ENCODE results near the gene EPHB1.

EPHB1 gene

GRCh38 chr3:135055449-135055848 lies 260.4 kb downstream of the EPHB1 start:
- Histone ChIP-seq H2AFZ (ENCODE audit: low read depth, low read length) (no peak overlapping the region), H2AK5ac (ENCODE audit: low read length, severe bottlenecking) (no peak overlapping the region), H3K4me3 (ENCODE audit: insufficient read depth in 1 of 2, low read depth in 1 of 2, low read length in 2 of 2) (no peak overlapping the region), H3K9ac (ENCODE audit: low read length) (no peak overlapping the region), H4K91ac (ENCODE audit: low read length) (no peak overlapping the region), H3K9me3 (ENCODE audit: control insufficient read depth, low read length) (no peaks in the 10 kb centered on the region), H3K4ac (ENCODE audit: low read depth in 1 of 2, low read length in 2 of 2) (no peak overlapping the region), H2BK5ac (ENCODE audit: low read depth, low read length, poor library complexity, severe bottlenecking) (no peak overlapping the region), H3K23ac (ENCODE audit: low read length in 2 of 2) (no peak overlapping the region), H3K18ac (ENCODE audit: low read depth in 1 of 2, low read length in 2 of 2) (no peak overlapping the region), H3K14ac (ENCODE audit: low read length in 2 of 2) (no peak overlapping the region), H3K79me1 (replicated peaks; ENCODE audit: low read length, poor library complexity, severe bottlenecking) (no peaks in the 10 kb centered on the region), H3K36me3 (ENCODE audit: control insufficient read depth in 1 of 2, insufficient read depth in 2 of 2, low read depth in 1 of 2, low read length in 2 of 2) (no peaks in the 10 kb centered on the region), H2BK12ac (ENCODE audit: low read length in 2 of 2) (no peak overlapping the region), H4K8ac (ENCODE audit: low read length) (no peak overlapping the region), H3K4me2 (ENCODE audit: low read length, poor library complexity, severe bottlenecking) (no peak overlapping the region), H3K4me1 (ENCODE audit: control insufficient read depth, insufficient read depth, low read depth, low read length) (no peaks in the 10 kb centered on the region), H2BK120ac (ENCODE audit: low read depth, low read length) (no peak overlapping the region), H3K27me3 (ENCODE audit: control insufficient read depth in 1 of 2, insufficient read depth in 1 of 2, low read length in 2 of 2) (no peaks in the 10 kb centered on the region), H3K27ac (ENCODE audit: low read length, poor library complexity, severe bottlenecking) (no peak overlapping the region), H2BK15ac (ENCODE audit: low read depth, poor library complexity, severe bottlenecking) (no peak overlapping the region)
- no peak for DNase-seq
- WGBS: 77% methylated on average over 5 of the region's 5 CpGs

DNA sequence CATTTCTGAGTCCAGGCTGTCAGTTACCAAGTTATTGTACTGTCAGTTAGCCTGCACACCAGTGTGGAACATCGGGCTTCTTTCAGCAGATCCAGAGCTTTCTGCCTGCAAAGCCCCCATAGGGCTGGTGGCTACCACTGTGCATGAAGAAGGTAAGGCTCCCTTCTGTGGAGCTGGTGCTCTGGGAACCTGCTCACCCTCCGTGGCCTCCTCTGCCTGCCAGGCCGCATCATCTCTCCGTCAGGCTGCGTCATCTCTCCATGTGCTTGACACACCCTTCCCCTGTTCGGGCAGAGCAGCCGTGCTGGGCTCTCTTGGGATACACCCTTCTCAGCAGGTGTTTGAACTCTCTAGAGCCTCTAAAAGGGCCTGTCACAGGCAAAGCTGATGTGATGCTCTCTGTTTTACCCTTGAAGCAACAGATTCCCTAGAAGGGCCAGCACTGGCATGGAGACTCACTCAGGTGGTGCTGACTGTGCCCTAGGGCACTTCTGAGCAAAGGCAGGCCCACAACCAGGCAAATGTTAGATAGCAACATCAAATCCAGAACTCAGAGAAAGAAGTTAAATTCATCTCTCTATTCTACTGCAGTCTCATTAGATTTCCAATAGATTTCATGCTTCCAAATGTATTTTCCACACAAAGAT lies 261.1 kb downstream of the EPHB1 start:
- Histone ChIP-seq H3K23ac (ENCODE audit: low read length in 2 of 2) (no peak overlapping the region), H3K18ac (ENCODE audit: low read depth in 1 of 2, low read length in 2 of 2) (no peak overlapping the region), H3K79me1 (replicated peaks; ENCODE audit: low read length, poor library complexity, severe bottlenecking) (no peaks in the 10 kb centered on the region), H3K27me3 (ENCODE audit: control insufficient read depth in 1 of 2, insufficient read depth in 1 of 2, low read length in 2 of 2) (no peaks in the 10 kb centered on the region), H2BK120ac (ENCODE audit: low read depth, low read length) (no peak overlapping the region), H3K4me3 (ENCODE audit: insufficient read depth in 1 of 2, low read depth in 1 of 2, low read length in 2 of 2) (no peak overlapping the region), H3K36me3 (ENCODE audit: control insufficient read depth in 1 of 2, insufficient read depth in 2 of 2, low read depth in 1 of 2, low read length in 2 of 2) (no peaks in the 10 kb centered on the region), H4K8ac (ENCODE audit: low read length) (no peak overlapping the region), H3K4me1 (ENCODE audit: control insufficient read depth, insufficient read depth, low read depth, low read length) (no peaks in the 10 kb centered on the region), H3K4me2 (ENCODE audit: low read length, poor library complexity, severe bottlenecking) (no peak overlapping the region), H3K9ac (ENCODE audit: low read length) (no peak overlapping the region), H3K4ac (ENCODE audit: low read depth in 1 of 2, low read length in 2 of 2) (no peak overlapping the region), H2BK15ac (ENCODE audit: low read depth, poor library complexity, severe bottlenecking) (no peak overlapping the region), H2AK5ac (ENCODE audit: low read length, severe bottlenecking) (no peak overlapping the region), H2BK5ac (ENCODE audit: low read depth, low read length, poor library complexity, severe bottlenecking) (no peak overlapping the region), H3K14ac (ENCODE audit: low read length in 2 of 2) (no peak overlapping the region), H4K91ac (ENCODE audit: low read length) (no peak overlapping the region), H2BK12ac (ENCODE audit: low read length in 2 of 2) (no peak overlapping the region), H3K9me3 (ENCODE audit: control insufficient read depth, low read length) (no peaks in the 10 kb centered on the region), H3K27ac (ENCODE audit: low read length, poor library complexity, severe bottlenecking) (no peak overlapping the region), H2AFZ (ENCODE audit: low read depth, low read length) (no peak overlapping the region)
- DNase-seq: no peak
- 89% methylated on average over 7 of the region's 7 CpGs for WGBS

- Histone ChIP-seq H2AFZ (ENCODE audit: low read depth, low read length) (no peak overlapping the region), H2BK5ac (ENCODE audit: low read depth, low read length, poor library complexity, severe bottlenecking) (no peak overlapping the region), H4K91ac (ENCODE audit: low read length) (no peak overlapping the region), H2BK12ac (ENCODE audit: low read length in 2 of 2) (no peak overlapping the region), H4K8ac (ENCODE audit: low read length) (no peak overlapping the region), H3K27ac (ENCODE audit: low read length, poor library complexity, severe bottlenecking) (no peak overlapping the region), H3K23ac (ENCODE audit: low read length in 2 of 2) (no peak overlapping the region), H3K9me3 (ENCODE audit: control insufficient read depth, low read length) (no peaks in the 10 kb centered on the region), H3K79me1 (replicated peaks; ENCODE audit: low read length, poor library complexity, severe bottlenecking) (no peaks in the 10 kb centered on the region), H2AK5ac (ENCODE audit: low read length, severe bottlenecking) (no peak overlapping the region), H3K36me3 (ENCODE audit: control insufficient read depth in 1 of 2, insufficient read depth in 2 of 2, low read depth in 1 of 2, low read length in 2 of 2) (no peaks in the 10 kb centered on the region), H3K27me3 (ENCODE audit: control insufficient read depth in 1 of 2, insufficient read depth in 1 of 2, low read length in 2 of 2) (no peaks in the 10 kb centered on the region), H3K4ac (ENCODE audit: low read depth in 1 of 2, low read length in 2 of 2) (no peak overlapping the region), H3K18ac (ENCODE audit: low read depth in 1 of 2, low read length in 2 of 2) (no peak overlapping the region), H3K14ac (ENCODE audit: low read length in 2 of 2) (no peak overlapping the region), H2BK15ac (ENCODE audit: low read depth, poor library complexity, severe bottlenecking) (no peak overlapping the region), H3K4me3 (ENCODE audit: insufficient read depth in 1 of 2, low read depth in 1 of 2, low read length in 2 of 2) (no peak overlapping the region), H3K4me2 (ENCODE audit: low read length, poor library complexity, severe bottlenecking) (no peak overlapping the region), H3K9ac (ENCODE audit: low read length) (no peak overlapping the region), H3K4me1 (ENCODE audit: control insufficient read depth, insufficient read depth, low read depth, low read length) (no peaks in the 10 kb centered on the region), H2BK120ac (ENCODE audit: low read depth, low read length) (no peak overlapping the region)
- WGBS: 70% methylated on average over 5 of the region's 6 CpGs
- no peak for DNase-seq
These were observed 261.8 kb downstream of the EPHB1 start for GRCh38 chr3:135056733-135057310.

DNA sequence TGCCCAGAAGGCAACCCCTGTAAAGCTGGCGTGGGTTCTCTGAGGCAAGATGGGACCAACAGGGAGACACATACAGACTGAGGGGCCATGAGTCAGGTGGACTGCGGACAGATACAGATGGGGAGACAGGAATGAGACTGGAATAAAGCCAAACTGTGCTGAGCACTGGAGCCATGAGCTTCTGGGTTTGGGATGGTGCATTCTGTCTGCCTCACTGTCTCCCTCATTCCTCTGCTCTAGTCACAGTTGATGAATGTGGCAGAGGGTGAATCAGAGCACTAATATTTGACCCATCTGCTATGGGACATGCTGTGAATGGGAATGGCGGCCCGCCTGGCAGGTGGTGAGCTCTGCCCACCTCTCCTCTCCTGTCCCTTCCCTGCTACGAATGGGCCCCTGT lies 262.9 kb downstream of the EPHB1 start:
- Histone ChIP-seq H3K79me1 (replicated peaks; ENCODE audit: low read length, poor library complexity, severe bottlenecking) (no peaks in the 10 kb centered on the region), H2BK5ac (ENCODE audit: low read depth, low read length, poor library complexity, severe bottlenecking) (no peak overlapping the region), H3K9me3 (ENCODE audit: control insufficient read depth, low read length) (no peaks in the 10 kb centered on the region), H3K27ac (ENCODE audit: low read length, poor library complexity, severe bottlenecking) (no peak overlapping the region), H3K9ac (ENCODE audit: low read length) (no peak overlapping the region), H3K23ac (ENCODE audit: low read length in 2 of 2) (no peak overlapping the region), H2BK15ac (ENCODE audit: low read depth, poor library complexity, severe bottlenecking) (no peak overlapping the region), H3K27me3 (ENCODE audit: control insufficient read depth in 1 of 2, insufficient read depth in 1 of 2, low read length in 2 of 2) (no peaks in the 10 kb centered on the region), H3K4me1 (ENCODE audit: control insufficient read depth, insufficient read depth, low read depth, low read length) (no peaks in the 10 kb centered on the region), H3K36me3 (ENCODE audit: control insufficient read depth in 1 of 2, insufficient read depth in 2 of 2, low read depth in 1 of 2, low read length in 2 of 2) (no peaks in the 10 kb centered on the region), H2AFZ (ENCODE audit: low read depth, low read length) (no peak overlapping the region), H4K8ac (ENCODE audit: low read length) (no peak overlapping the region), H3K4ac (ENCODE audit: low read depth in 1 of 2, low read length in 2 of 2) (no peak overlapping the region), H2AK5ac (ENCODE audit: low read length, severe bottlenecking) (no peak overlapping the region), H3K18ac (ENCODE audit: low read depth in 1 of 2, low read length in 2 of 2) (no peak overlapping the region), H4K91ac (ENCODE audit: low read length) (no peak overlapping the region), H3K14ac (ENCODE audit: low read length in 2 of 2) (no peak overlapping the region), H2BK12ac (ENCODE audit: low read length in 2 of 2) (no peak overlapping the region), H2BK120ac (ENCODE audit: low read depth, low read length) (no peak overlapping the region), H3K4me2 (ENCODE audit: low read length, poor library complexity, severe bottlenecking) (no peak overlapping the region), H3K4me3 (ENCODE audit: insufficient read depth in 1 of 2, low read depth in 1 of 2, low read length in 2 of 2) (no peak overlapping the region)
- DNase-seq: no peak
- WGBS: 76% methylated on average over 5 of the region's 5 CpGs
